Heart right ventricle (tissue), 16 donors: ENCODE measurements around the gene NAALADL1. TPM values are rescaled to one million over a fixed set of nuclear protein-coding genes. Genes with fewer than 3 reads are reported as not detected.

Experiments used
- ATAC-seq, 8 donors: fragments of 200-7000 bp; cut with Tn5 transposase; one replicate each; pipeline ENCODE4 v1.9.1; 2020; ENCODE audit warnings: mild to moderate bottlenecking in 8 of 8, moderate library complexity in 8 of 8, moderate number of reproducible peaks in 1 of 8
- DNase-seq, 2 donors: peaks; one replicate each; pipeline ENCODE4 v3.0.0-alpha.2; 2020
- H3K27ac ChIP-seq, 10 donors: fragments of 200-600 bp; sonication (generic) in 2 of 10; one replicate each; pipeline versions ENCODE4 v1.5.0 to v1.8.0; 2020 to 2022; ENCODE audit warnings: mild to moderate bottlenecking in 3 of 10
- H3K27me3 ChIP-seq, 7 donors: fragments of 200-600 bp; one replicate each; pipeline ENCODE4 v1.8.0; 2021 to 2022; ENCODE audit warnings: mild to moderate bottlenecking in 2 of 7
- H3K36me3 ChIP-seq, 9 donors: fragments of 200-600 bp; sonication (generic) in 1 of 9; one replicate each; pipeline versions ENCODE4 v1.5.0 to v1.8.0; 2020 to 2022; ENCODE audit warnings: mild to moderate bottlenecking in 2 of 9
- H3K4me1 ChIP-seq, 9 donors: fragments of 200-600 bp; sonication (generic) in 1 of 9; one replicate each; pipeline versions ENCODE4 v1.5.0 to v1.8.0; 2020 to 2022; ENCODE audit warnings: mild to moderate bottlenecking in 4 of 9
- H3K4me3 ChIP-seq, 10 donors: fragments of 200-600 bp; sonication (generic) in 2 of 10; one replicate each; pipeline versions ENCODE4 v1.5.0 to v1.8.0; 2020 to 2022; ENCODE audit warnings: mild to moderate bottlenecking in 7 of 10, moderate library complexity in 2 of 10
- H3K9me3 ChIP-seq, 11 donors: fragments of 200-600 bp in 10 of 11; sonication (generic) in 2 of 11; one replicate each; pipeline versions ENCODE4 v1.5.0 to v1.8.0; 2013 to 2022; ENCODE audit warnings: mild to moderate bottlenecking in 2 of 11, control low read depth in 1 of 11, moderate library complexity in 1 of 11
- WGBS, 2 donors: extraction: QIAGEN DNeasy Blood & Tissue Kit; methylation state at CpG; one replicate each; pipeline ENCODE4 v1.1.7; 2013; ENCODE audit warnings: inconsistent platforms in 1 of 2; 5-methylcytosine and 5-hydroxymethylcytosine counted together
- intact Hi-C, 10 donors: fragments of 100-400 bp; cut with DNase I; formaldehyde crosslinking; loops; one replicate each; pipeline versions ENCODE4 v1.11.1 to v1.14.2; 2022
- polyA plus RNA-seq, 2 donors: library from polyadenylated mRNA; stranded (reverse); fragments of 200-250 nt; gene quantifications; one replicate each; pipeline ENCODE4 v1.2.3, GENCODE V29; 2013
- total RNA-seq, 10 donors: library from RNA; stranded (reverse); fragmentation: NEBNext Ultra II Directional in 3 of 10; extraction: Animal tissue kit (Norgen Biotek cat#: 25700) in 3 of 10; gene quantifications; one replicate each; pipeline versions ENCODE4 v1.2.1 to v1.2.4, GENCODE V29; 2021 to 2023
- TF ChIP-seq, protein P1 (sequence below), 9 donors: fragments of 200-600 bp; sonication (generic) in 2 of 9; IDR thresholded peaks; one replicate each; pipeline versions ENCODE4 v1.5.0 to v1.8.0; 2021 to 2022; ENCODE audit warnings: antibody characterized with exemption in 9 of 9, mild to moderate bottlenecking in 5 of 9, moderate library complexity in 1 of 9
- donor health status: Arrhythmogenic right ventricular cardiomyopathy.
- donor health status: ischemic (EF 13 %, LVEDD 7.1; RV severe dilation, severe dysfunction).
- donor health status: healthy with polysubstance abuse.
- donor health status: DM: no; HTN: yes; CAD: no.
- donor health status: DM: no; HTN: no; CAD: no.
- donor health status: ischemic (EF 25% LVEDD 6.9; RV normal size, moderate dysfunction).
- donor health status: ischemic (EF 25% LVEDD 5.7; RV mildly dilated, moderate dysfunction).
- donor health status: healthy.
- donor health status: DM: yes; HTN: yes; CAD: no.
- donor health status: Ischemic cardiomyopathy.
- donor health status: ischemic (EF 35%, LVEDD 5.7; RV mildly dilated, moderate dysfunction).
- donor health status: nonischemic (EF 11% LVEDD 7.7; RV severe dilation, severe dysfunction).
- donor health status: DM: yes; HTN: yes; CAD: no.
- donor health status: PGD.
- donor health status: ischemic (EF 29% LVEDD 5.4; RV normal size, mild dysfunction).
- donor health status: nonischemic (EF 23%, LVEDD 6.1; RV moderate dilation, normal function).

NAALADL1 gene
- total and polyA plus RNA-seq, 12 donors, result 2.1 to 9.1 (median 3.9) TPM

- Histone ChIP-seq H3K4me3 (no peak overlapping the region), H3K36me3 (peaks cover 0 to 52% (median 17%) of the 10 kb centered on the region in 9 donors), H3K4me1 (peaks cover 6 to 23% (median 20%) of the 10 kb centered on the region in 9 donors), H3K27me3 (no peaks in the 10 kb centered on the region), H3K27ac (no peak overlapping the region), H3K9me3 (no peaks in the 10 kb centered on the region)
- intact Hi-C loops, result loop anchor here in 3 of 10 donors (5.0 to 10.0 kb wide), 3 partner anchors 41 to 163 kb away; partner anchors contain the start of genes ARL2 (in 1 of the 3) and PPP2R5B (in 1 of the 3)
- WGBS, 2 donors, result 92% methylated on average over 15 of the region's 15 CpGs
- TF ChIP-seq, protein P1, sequence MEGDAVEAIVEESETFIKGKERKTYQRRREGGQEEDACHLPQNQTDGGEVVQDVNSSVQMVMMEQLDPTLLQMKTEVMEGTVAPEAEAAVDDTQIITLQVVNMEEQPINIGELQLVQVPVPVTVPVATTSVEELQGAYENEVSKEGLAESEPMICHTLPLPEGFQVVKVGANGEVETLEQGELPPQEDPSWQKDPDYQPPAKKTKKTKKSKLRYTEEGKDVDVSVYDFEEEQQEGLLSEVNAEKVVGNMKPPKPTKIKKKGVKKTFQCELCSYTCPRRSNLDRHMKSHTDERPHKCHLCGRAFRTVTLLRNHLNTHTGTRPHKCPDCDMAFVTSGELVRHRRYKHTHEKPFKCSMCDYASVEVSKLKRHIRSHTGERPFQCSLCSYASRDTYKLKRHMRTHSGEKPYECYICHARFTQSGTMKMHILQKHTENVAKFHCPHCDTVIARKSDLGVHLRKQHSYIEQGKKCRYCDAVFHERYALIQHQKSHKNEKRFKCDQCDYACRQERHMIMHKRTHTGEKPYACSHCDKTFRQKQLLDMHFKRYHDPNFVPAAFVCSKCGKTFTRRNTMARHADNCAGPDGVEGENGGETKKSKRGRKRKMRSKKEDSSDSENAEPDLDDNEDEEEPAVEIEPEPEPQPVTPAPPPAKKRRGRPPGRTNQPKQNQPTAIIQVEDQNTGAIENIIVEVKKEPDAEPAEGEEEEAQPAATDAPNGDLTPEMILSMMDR (IDR thresholded peaks at IDR 0.05), result no peak
- no peak for ATAC-seq
- no peak for DNase-seq
Observed at GRCh38 chr11:65087827-65088226, 29.5 kb upstream of the NAALADL1 start.

DNA sequence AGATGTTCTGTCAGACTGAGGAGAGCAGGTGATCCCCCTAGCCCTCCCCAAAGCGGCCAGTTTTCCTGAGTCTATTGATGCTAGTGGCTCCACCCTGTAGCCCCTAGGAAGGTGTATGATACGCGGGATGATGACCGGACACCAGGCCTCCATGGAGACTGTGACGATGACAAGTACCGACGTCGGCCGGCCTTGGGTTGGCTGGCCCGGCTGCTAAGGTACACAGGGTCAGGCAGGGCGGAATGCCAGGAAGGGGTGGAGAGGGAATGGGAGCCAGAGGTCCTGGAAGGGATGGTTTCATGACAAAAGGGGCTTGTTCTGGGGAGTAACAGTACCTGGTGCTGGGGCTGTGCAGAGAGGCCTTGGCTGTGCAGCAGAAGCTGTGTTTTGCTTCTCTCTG, 28.9 kb upstream of the NAALADL1 start:
- H3K4me1 ChIP-seq, result peaks cover 6 to 27% (median 20%) of the 10 kb centered on the region in 9 donors
- intact Hi-C loops, result loop anchor here in 3 of 10 donors (5.0 to 10.0 kb wide), 3 partner anchors 40 to 162 kb away; partner anchors contain the start of genes ARL2 (in 1 of the 3) and PPP2R5B (in 1 of the 3)
- TF ChIP-seq, protein P1 (IDR thresholded peaks at IDR 0.05), result no peak
- no peaks in the 10 kb centered on the region for H3K27me3 ChIP-seq
- no peak overlapping the region for H3K4me3 ChIP-seq
- H3K27ac ChIP-seq, result no peak overlapping the region
- H3K9me3 ChIP-seq, result no peaks in the 10 kb centered on the region
- no peak for ATAC-seq
- H3K36me3 ChIP-seq, result peaks cover 0 to 52% (median 17%) of the 10 kb centered on the region in 9 donors
- no peak for DNase-seq
- 91% methylated on average over 11 of the region's 11 CpGs for WGBS, 2 donors

DNA sequence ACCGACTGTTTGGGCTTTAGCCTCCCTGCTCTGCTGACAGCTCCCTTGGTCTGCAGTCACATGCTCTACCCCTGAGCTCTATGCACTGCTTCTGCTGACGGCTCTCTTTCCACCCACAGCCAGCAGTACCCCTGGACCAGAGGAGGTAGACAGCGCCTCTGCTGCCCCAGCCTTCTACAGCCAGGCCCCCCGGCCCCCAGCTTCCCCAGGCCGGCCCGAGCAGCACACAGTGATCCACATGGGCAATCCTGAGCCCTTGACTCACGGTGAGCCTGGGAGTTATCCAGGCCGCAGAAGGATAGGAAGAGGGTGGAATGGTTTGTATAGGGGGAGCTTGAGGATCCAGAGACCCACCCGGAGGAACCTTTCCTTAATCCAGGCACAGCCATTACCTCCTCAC, 28.5 kb upstream of the NAALADL1 start:
- TF ChIP-seq, protein P1 (IDR thresholded peaks at IDR 0.05), result no peak
- intact Hi-C loops, result loop anchor here in 3 of 10 donors (5.0 to 10.0 kb wide), 3 partner anchors 40 to 162 kb away; partner anchors contain the start of genes ARL2 (in 1 of the 3) and PPP2R5B (in 1 of the 3)
- ATAC-seq, result no peak

GRCh38 chr11:65085446-65085845, 27.1 kb upstream of the NAALADL1 start:
- no peak for ATAC-seq
- no peak for DNase-seq
- peaks cover 0 to 58% (median 17%) of the 10 kb centered on the region in 9 donors for H3K36me3 ChIP-seq
- TF ChIP-seq, protein P1 (IDR thresholded peaks at IDR 0.05), result no peak
- intact Hi-C loops, result loop anchor here in 5 of 10 donors (2.0 to 10.0 kb wide), 6 partner anchors 37 to 161 kb away; partner anchors contain the start of genes ARL2 (in 1 of the 5), FAU (in 1 of the 5), MRPL49 (in 1 of the 5) and PPP2R5B (in 1 of the 5)
- H3K4me1 ChIP-seq, result peaks cover 6 to 34% (median 20%) of the 10 kb centered on the region in 9 donors
- H3K4me3 ChIP-seq, result peak overlapping the region in 3 of 10 donors; percentile 70 to 82 (median 73)
- 88 to 94% methylated on average over 4 of the region's 4 CpGs for WGBS, 2 donors
- no peaks in the 10 kb centered on the region for H3K9me3 ChIP-seq
- H3K27me3 ChIP-seq, result no peaks in the 10 kb centered on the region
- no peak overlapping the region for H3K27ac ChIP-seq

More for the DNA sequence above, 28.5 kb upstream of the NAALADL1 start:
- 93 to 94% methylated on average over 9 of the region's 9 CpGs for WGBS, 2 donors
- Histone ChIP-seq H3K27ac (no peak overlapping the region), H3K4me3 (no peak overlapping the region), H3K36me3 (peaks cover 0 to 52% (median 17%) of the 10 kb centered on the region in 9 donors), H3K4me1 (peaks cover 6 to 28% (median 20%) of the 10 kb centered on the region in 9 donors), H3K27me3 (no peaks in the 10 kb centered on the region), H3K9me3 (no peaks in the 10 kb centered on the region)
- no peak for DNase-seq
